Measurements from ENCODE around the gene MIEF1.

Gene MIEF1

DNA sequence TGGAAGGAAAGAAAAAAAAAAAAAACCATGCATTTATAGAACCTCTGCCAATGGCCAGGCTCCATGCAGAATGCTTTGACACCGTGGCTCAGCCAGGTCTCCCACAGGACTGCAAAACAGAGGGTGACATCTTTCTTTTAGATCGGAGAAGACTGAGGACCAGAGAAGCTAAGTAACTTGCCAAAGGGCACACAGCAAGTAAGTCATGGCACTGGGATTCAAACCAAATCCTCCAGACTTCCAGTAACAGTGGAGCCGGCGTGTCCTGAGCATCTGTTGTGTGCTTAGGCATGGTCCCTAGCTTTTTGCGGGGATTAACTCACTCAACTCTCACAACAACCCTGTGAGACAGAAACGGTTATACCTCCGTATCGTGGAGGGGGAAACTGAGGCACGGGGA lies 24.5 kb upstream of the MIEF1 start:
- Mint-ChIP-seq H3K27me3 (ENCODE audit: low read depth) (no peaks in the 10 kb centered on the region), H3K36me3 (ENCODE audit: low read depth) (no peaks in the 10 kb centered on the region), H3K4me1 (ENCODE audit: low read depth) (peaks cover 6% of the 10 kb centered on the region), H3K9me3 (no peaks in the 10 kb centered on the region), H3K27ac (no peak overlapping the region), H3K4me3 (no peak overlapping the region)

DNA sequence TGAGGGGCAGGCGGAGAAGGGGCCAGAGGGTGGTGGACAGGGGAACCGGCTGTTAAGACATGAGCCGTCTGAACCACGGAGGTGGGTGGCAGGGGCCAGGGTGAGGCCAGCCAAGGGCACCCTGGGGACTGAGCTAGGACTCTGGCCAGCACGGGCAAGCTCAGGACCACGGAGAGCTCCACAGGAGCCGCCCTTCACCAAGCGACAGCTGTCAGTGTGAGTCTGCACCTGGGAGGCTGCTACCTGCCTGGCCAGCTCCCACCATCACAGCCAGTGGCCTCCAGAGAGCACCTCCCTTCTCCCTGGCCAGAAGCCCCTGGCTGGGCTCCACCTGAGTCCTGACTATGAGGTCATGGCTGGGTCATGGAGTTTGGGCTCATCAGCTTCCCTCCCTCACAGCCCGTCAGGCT lies 23.6 kb upstream of the MIEF1 start:
- Mint-ChIP-seq H3K27me3 (ENCODE audit: low read depth) (no peaks in the 10 kb centered on the region), H3K9me3 (no peaks in the 10 kb centered on the region), H3K36me3 (ENCODE audit: low read depth) (no peaks in the 10 kb centered on the region), H3K4me1 (ENCODE audit: low read depth) (no peaks in the 10 kb centered on the region), H3K27ac (no peak overlapping the region), H3K4me3 (no peak overlapping the region)

DNA sequence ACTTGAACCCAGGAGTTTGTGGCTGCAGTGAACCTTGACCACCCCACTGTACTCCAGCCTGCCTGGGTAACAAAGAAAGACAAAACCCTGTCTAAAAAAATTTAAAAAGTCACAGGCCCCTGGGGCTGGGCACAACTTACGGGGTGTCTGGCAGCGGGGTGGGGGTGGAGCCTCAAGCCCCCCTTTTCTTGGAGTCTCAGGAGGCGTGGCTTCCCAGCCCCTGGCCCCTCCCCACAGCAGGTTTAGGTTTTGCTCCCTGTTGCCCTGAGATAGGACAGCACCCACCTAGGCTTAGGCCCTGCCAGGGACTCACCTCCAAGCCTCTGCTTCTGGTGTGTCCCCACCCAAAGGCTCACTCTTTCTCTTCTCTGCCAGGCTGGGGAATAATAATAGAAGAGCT lies 22.8 kb upstream of the MIEF1 start:
- H3K27ac Mint-ChIP-seq = no peak overlapping the region
- no peaks in the 10 kb centered on the region for H3K27me3 Mint-ChIP-seq (ENCODE audit: low read depth)
- no peaks in the 10 kb centered on the region for H3K9me3 Mint-ChIP-seq
- H3K4me3 Mint-ChIP-seq = no peak overlapping the region
- H3K36me3 Mint-ChIP-seq (ENCODE audit: low read depth) = no peaks in the 10 kb centered on the region
- no peaks in the 10 kb centered on the region for H3K4me1 Mint-ChIP-seq (ENCODE audit: low read depth)

DNA sequence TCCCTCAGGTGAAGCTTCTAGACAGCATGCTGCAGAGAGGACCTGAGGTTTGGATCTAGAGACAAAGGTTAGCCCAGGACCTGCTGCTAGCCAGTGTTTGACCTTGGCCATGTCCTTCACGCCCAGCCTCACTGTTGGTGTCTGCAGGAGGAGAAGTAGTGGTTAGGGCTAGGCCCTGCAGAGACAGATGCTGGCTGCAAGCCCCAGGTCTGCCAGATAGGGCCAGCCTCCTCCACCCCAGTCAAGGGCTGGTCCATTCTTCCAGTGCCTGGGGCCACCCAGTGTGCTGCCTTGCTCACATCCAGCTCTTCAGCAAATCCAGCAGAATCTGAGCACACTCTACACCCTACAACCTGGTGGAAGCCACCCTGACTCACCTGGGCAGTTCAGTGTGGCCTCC lies 21.5 kb upstream of the MIEF1 start:
- H3K27ac Mint-ChIP-seq = no peak overlapping the region
- H3K9me3 Mint-ChIP-seq = no peaks in the 10 kb centered on the region
- no peaks in the 10 kb centered on the region for H3K4me1 Mint-ChIP-seq (ENCODE audit: low read depth)
- H3K4me3 Mint-ChIP-seq = no peak overlapping the region
- H3K36me3 Mint-ChIP-seq (ENCODE audit: low read depth) = no peaks in the 10 kb centered on the region
- no peaks in the 10 kb centered on the region for H3K27me3 Mint-ChIP-seq (ENCODE audit: low read depth)

DNA sequence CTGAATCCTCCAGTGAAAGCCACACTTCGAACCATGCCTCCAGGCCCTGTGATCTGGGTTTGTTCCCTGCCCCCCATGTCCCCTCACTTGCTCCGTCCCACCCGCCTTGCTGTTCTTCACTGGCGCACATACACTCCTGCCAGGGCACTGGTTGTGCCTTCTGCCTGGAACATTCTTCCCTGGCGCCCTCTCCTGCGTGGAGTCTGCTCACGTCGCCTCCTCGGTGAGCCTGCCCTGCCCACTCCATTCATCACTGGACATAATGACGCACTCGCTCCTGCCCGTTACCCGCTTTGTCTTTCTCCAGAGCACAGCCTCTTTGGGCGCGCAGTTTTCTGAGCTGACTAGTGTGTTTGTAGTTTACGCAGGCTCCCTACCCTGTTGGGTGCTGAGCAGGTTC lies 21.0 kb upstream of the MIEF1 start:
- no peaks in the 10 kb centered on the region for H3K9me3 Mint-ChIP-seq
- H3K27ac Mint-ChIP-seq = no peak overlapping the region
- no peaks in the 10 kb centered on the region for H3K4me1 Mint-ChIP-seq (ENCODE audit: low read depth)
- H3K4me3 Mint-ChIP-seq = no peak overlapping the region
- no peaks in the 10 kb centered on the region for H3K27me3 Mint-ChIP-seq (ENCODE audit: low read depth)
- H3K36me3 Mint-ChIP-seq (ENCODE audit: low read depth) = no peaks in the 10 kb centered on the region

DNA sequence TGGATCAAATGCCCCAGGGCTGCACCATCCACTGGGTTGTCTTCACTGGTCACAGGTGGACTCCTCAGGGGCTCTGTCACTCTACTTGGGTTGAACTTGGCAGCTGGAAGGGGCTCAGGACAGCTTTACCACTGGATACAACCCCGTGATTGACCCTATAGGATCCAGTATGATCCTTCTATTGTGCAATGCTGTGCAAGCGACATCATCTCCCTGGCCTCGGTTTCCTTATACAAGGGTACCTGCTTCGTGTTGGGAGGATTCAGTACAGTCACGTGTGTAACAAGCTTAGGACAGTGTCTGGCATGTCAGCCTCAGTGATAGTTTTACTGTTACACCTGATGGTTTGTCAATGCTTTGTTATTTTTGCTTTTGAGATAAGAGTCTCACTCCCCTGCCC lies 20.5 kb upstream of the MIEF1 start:
- no peaks in the 10 kb centered on the region for H3K36me3 Mint-ChIP-seq (ENCODE audit: low read depth)
- H3K4me3 Mint-ChIP-seq = no peak overlapping the region
- H3K27me3 Mint-ChIP-seq (ENCODE audit: low read depth) = no peaks in the 10 kb centered on the region
- H3K9me3 Mint-ChIP-seq = no peaks in the 10 kb centered on the region
- H3K4me1 Mint-ChIP-seq (ENCODE audit: low read depth) = no peaks in the 10 kb centered on the region
- no peak overlapping the region for H3K27ac Mint-ChIP-seq

DNA sequence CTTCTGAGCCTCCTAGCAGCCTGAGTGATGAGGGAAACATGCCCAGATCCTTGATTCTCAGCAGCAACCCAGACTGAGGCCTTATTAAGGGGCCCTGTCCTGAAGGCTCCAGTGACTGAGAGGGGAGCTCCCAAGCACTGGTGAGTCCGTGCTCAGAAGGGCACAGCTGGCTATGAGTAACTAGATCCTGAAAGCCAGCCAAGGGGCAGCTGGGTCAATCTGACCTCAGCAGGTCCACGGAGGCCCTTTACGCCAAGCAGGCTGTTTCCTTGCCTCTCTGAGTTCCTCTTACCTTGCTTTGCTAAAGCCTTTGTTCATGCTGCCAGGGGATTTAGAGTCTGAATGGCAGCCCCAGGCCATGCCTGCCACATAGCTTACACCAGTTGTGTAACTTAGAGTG lies 19.3 kb upstream of the MIEF1 start:
- Mint-ChIP-seq H3K9me3 (no peaks in the 10 kb centered on the region), H3K4me1 (ENCODE audit: low read depth) (no peaks in the 10 kb centered on the region), H3K36me3 (ENCODE audit: low read depth) (no peaks in the 10 kb centered on the region), H3K27me3 (ENCODE audit: low read depth) (no peaks in the 10 kb centered on the region), H3K27ac (no peak overlapping the region), H3K4me3 (no peak overlapping the region)

DNA sequence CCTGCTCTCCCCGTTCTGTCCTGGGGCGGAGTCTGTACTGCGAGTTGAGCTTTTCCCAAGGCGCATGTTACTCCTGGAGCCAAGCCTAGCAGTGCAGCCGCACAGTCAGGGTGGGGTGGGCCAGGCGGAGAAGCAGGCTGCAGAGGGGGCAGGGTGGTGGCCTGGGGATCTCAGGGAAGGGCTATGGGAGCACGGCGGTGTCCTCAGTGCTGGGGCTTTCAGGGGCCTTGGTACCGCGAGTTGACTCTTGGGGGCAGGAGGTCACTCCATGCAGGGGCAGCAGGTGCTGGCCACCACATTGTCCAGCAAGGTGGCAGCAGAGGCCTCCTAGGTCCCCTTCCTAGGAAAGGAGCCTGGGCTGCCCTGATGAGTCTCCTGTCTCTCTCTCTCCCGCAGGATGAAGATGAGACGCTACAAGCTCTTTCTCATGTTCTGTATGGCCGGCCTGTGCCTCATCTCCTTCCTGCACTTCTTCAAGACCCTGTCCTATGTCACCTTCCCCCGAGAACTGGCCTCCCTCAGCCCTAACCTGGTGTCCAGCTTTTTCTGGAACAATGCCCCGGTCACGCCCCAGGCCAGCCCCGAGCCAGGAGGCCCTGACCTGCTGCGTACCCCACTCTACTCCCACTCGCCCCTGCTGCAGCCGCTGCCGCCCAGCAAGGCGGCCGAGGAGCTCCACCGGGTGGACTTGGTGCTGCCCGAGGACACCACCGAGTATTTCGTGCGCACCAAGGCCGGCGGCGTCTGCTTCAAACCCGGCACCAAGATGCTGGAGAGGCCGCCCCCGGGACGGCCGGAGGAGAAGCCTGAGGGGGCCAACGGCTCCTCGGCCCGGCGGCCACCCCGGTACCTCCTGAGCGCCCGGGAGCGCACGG lies 14.9 kb upstream of the MIEF1 start:
- H3K9me3 Mint-ChIP-seq = no peaks in the 10 kb centered on the region
- H3K4me1 Mint-ChIP-seq (ENCODE audit: low read depth) = peaks cover 5% of the 10 kb centered on the region
- no peaks in the 10 kb centered on the region for H3K36me3 Mint-ChIP-seq (ENCODE audit: low read depth)
- H3K4me3 Mint-ChIP-seq = no peak overlapping the region
- H3K27me3 Mint-ChIP-seq (ENCODE audit: low read depth) = no peaks in the 10 kb centered on the region
- H3K27ac Mint-ChIP-seq = no peak overlapping the region

DNA sequence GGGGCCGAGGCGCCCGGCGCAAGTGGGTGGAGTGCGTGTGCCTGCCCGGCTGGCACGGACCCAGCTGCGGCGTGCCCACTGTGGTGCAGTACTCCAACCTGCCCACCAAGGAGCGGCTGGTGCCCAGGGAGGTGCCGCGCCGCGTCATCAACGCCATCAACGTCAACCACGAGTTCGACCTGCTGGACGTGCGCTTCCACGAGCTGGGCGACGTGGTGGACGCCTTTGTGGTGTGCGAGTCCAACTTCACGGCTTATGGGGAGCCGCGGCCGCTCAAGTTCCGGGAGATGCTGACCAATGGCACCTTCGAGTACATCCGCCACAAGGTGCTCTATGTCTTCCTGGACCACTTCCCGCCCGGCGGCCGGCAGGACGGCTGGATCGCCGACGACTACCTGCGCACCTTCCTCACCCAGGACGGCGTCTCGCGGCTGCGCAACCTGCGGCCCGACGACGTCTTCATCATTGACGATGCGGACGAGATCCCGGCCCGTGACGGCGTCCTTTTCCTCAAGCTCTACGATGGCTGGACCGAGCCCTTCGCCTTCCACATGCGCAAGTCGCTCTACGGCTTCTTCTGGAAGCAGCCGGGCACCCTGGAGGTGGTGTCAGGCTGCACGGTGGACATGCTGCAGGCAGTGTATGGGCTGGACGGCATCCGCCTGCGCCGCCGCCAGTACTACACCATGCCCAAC lies 14.1 kb upstream of the MIEF1 start:
- no peaks in the 10 kb centered on the region for H3K27me3 Mint-ChIP-seq (ENCODE audit: low read depth)
- H3K27ac Mint-ChIP-seq = no peak overlapping the region
- no peak overlapping the region for H3K4me3 Mint-ChIP-seq
- no peaks in the 10 kb centered on the region for H3K9me3 Mint-ChIP-seq
- H3K4me1 Mint-ChIP-seq (ENCODE audit: low read depth) = peaks cover 5% of the 10 kb centered on the region
- no peaks in the 10 kb centered on the region for H3K36me3 Mint-ChIP-seq (ENCODE audit: low read depth)

DNA sequence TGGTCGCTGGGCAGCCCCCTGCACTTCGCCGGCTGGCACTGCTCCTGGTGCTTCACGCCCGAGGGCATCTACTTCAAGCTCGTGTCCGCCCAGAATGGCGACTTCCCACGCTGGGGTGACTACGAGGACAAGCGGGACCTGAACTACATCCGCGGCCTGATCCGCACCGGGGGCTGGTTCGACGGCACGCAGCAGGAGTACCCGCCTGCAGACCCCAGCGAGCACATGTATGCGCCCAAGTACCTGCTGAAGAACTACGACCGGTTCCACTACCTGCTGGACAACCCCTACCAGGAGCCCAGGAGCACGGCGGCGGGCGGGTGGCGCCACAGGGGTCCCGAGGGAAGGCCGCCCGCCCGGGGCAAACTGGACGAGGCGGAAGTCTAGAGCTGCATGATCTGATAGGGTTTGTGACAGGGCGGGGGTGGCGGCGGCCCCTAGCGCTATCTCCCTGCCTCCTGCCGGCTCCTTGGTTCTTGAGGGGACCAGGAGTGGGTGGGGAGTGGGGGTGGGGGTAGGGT lies 13.5 kb upstream of the MIEF1 start:
- H3K4me1 Mint-ChIP-seq (ENCODE audit: low read depth) = peaks cover 9% of the 10 kb centered on the region
- H3K36me3 Mint-ChIP-seq (ENCODE audit: low read depth) = no peaks in the 10 kb centered on the region
- H3K9me3 Mint-ChIP-seq = no peaks in the 10 kb centered on the region
- no peaks in the 10 kb centered on the region for H3K27me3 Mint-ChIP-seq (ENCODE audit: low read depth)
- H3K27ac Mint-ChIP-seq = no peak overlapping the region
- no peak overlapping the region for H3K4me3 Mint-ChIP-seq

DNA sequence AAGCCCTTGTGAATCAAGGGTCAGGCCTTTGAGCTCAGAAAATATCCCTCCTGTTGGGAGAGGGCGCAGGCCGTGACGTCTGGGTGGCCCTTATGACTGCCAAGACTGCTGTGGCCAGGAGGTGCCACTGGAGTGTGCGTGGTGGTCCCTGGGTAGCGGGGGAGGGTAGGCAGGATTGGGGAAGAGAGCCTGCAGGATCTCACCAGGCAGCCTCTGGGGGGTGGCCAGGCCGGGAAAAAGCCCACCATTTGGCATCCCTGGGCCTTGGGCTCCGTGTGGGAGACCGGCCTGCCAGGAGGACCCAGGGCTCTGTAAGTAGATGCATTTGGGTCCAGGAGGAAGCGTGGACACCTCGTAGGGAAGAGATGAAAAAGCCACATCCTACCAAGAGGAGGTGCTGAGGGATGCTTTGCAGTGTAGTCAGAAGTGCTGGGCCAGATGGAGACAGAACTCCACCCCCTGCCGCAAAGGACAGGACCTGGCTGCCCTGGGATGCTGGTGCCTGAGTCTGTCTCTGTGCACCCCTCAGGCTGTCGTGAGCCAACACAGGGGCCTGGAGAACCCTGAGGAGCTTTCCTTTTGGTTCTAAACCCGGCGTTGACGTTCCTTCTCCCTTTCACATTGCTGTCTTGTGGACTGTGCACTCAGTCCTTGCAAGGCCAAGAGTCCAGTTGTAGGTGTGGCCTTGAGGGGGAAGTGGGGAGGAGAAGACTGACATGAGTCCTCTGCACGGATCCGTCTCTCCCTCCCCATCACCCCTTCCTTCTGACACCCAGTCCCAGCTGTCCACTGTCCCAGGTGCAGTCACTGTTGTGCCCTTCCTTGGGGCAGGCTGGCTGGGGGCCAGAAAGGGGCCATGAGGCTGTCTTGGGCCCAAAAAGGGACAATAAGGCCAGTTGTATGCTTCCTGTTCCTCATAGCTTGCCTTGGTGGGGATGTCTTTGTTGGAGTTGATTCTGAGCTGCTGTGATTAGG lies 12.7 kb upstream of the MIEF1 start:
- Mint-ChIP-seq H3K27ac (no peak overlapping the region), H3K4me1 (ENCODE audit: low read depth) (peaks cover 9% of the 10 kb centered on the region), H3K27me3 (ENCODE audit: low read depth) (no peaks in the 10 kb centered on the region), H3K36me3 (ENCODE audit: low read depth) (no peaks in the 10 kb centered on the region), H3K4me3 (no peak overlapping the region), H3K9me3 (no peaks in the 10 kb centered on the region)

DNA sequence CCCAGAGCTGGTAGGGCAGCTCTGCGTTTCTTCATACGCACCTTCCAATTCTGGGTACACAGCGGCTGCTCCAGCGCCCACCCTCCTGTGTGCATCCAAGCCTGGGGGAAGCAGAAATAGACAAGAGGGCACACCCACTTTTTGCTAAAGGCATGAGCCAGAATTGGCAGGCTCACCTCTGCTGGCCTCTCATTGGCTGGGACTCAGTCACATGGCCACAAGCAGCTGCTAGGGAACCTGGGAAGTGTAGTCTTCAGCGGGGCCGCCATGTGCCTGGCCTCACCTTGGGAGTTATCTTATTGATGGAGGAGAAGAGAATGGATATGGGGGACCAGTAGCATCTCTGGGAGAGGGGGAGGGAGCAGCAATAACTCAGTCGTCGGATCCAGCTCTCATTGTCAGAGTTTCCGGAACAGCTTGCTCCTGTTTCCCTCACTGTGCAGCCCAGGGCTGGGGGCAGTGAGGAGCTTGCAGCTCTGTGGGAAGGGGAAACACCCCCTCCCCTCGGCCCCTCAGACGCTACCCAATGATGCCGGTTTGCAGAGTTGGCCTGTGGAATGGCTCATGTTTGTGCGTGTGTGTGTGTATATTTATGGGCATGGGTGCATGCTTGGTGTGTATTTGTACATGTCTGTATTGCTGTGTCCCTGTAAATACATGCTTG lies 11.8 kb upstream of the MIEF1 start:
- Mint-ChIP-seq H3K4me1 (ENCODE audit: low read depth) (peaks cover 12% of the 10 kb centered on the region), H3K9me3 (no peaks in the 10 kb centered on the region), H3K36me3 (ENCODE audit: low read depth) (no peaks in the 10 kb centered on the region), H3K27me3 (ENCODE audit: low read depth) (no peaks in the 10 kb centered on the region), H3K27ac (peak overlapping the region; percentile 21), H3K4me3 (no peak overlapping the region)

DNA sequence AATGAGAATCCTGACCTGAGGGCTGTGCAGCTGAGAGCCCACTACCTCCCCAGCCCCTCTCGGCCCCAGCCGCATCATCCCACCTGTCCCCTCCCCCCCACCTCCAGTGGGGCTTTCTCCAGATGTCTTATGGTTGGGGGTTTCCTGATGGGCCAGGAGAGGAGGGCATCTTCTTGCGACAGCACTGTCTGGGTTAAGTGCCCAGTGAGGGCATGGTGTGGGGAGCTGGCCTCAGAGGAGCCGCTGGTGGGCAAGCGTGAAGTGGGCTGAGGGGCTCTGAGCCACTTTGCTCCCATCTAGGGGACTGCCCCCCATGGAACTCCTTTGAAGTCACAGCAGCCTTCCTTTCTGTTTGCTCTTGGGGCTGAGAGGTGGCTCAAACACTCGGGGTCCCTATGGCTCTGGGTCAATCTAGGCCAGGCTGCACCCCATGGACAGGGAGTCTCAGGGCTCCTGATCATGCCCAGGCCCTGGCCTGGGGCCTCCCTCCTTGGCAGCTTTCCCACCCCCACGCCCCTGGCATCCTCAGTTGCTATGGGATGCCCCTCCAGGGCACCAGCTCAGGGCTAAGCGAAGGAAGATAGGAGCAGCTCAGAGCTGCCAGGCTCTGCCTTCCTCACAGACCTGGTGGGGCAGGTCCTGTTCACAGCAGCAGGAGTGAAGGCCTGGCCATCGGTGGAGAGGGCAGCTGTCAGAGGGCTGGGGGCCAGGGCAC lies 11.0 kb upstream of the MIEF1 start:
- Mint-ChIP-seq H3K27me3 (ENCODE audit: low read depth) (no peaks in the 10 kb centered on the region), H3K27ac (no peak overlapping the region), H3K36me3 (ENCODE audit: low read depth) (no peaks in the 10 kb centered on the region), H3K4me1 (ENCODE audit: low read depth) (peaks cover 12% of the 10 kb centered on the region), H3K4me3 (no peak overlapping the region), H3K9me3 (no peaks in the 10 kb centered on the region)

All from T-helper 1 cell treated with Interleukin-12 subunit alpha and Interleukin-12 subunit beta and Interleukin-4 antibody, amounts not matched to agents 30 μg/mL and 1 μg/mL, for 36 hours (primary cell).